GM18870 (cell line): ENCODE results near the gene PPM1H.
"Not testable (repeated sequence)": the region's sequence is repeated elsewhere in the genome, so short reads cannot be mapped to it uniquely, and the experiment has no call there.

Source experiments
- ATAC-seq: cut with Tn5 transposase; IDR thresholded peaks from one replicate; pipeline ENCODE4 v1.9.1; 2021; ENCODE audit warnings: moderate library complexity; ENCODE audit not compliant: unreplicated experiment

The PPM1H gene

DNA sequence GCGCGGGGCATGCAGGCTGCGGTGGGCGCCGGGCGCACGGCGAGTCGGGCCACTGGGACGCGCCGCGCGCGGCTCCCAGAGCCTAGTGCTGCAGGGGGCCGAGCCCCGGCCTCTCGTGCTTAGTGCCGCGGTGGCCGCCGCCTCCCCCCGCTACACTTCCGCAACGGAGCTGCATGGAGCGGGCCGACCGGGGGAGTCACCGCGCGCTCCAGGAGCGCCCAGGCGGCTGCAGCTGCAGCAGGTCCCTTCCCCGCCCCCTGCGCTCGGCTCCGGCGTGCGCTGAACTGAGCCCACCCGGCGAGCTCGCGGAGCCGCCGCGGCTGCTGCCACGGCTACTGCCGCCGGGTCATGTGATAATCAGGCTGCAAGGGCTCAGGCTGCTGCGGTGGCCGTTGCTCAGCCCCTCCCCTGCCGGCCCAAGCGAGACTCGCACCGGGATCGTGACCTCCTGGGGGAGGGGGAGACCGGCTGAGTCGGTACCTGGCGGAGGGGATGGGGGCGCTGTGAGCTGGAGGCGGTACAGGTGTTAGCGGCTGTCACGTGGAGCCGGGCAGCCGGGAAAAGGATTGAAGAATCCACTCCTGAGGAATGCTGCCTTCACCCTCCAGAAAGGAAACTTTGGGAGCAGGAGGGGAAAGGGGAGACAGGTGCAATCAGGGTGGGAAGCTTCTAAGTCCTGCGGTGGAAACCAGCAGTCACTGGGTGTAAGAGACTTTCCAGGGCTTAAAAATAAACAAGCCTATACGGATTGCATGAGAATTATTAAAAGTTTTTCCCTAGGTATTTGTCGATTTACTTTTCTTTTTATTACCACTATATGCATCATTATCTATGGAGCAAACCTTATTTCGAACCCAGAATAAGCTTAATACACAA, at the start of gene PPM1H:
Gene PPM1H (minus strand): TSS at position 352 of the 876 bp plus-strand sequence. CDS start 414 bp downstream, outside the sequence.
- ATAC-seq: peak; percentile 69

GRCh38 chr12:62983594-62983993, 48.6 kb upstream of the PPM1H start:
- ATAC-seq: no peak

DNA sequence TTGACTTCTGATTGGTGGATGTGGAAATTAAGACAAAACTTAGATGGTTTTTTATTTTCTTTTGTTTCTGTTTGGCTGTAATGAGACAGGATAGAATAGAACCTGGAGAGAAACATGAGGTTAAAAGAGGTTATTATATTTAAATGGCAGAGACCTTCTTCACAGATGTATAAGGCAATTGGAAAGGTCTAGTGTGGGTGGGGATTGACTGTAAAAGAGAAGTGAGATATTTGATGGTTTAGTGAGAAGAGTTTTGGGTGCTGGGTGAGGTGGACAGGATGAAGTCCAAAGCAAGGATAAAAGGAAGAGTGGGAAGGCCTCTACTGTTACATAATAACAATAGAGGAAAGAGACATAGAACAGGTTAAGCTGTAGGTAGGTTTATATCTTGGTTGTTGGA, 43.8 kb upstream of the PPM1H start:
- no peak for ATAC-seq

GRCh38 chr12:62977883-62978282, 42.9 kb upstream of the PPM1H start:
- no peak for ATAC-seq

GRCh38 chr12:62977418-62977817, 42.5 kb upstream of the PPM1H start:
- no peak for ATAC-seq

DNA sequence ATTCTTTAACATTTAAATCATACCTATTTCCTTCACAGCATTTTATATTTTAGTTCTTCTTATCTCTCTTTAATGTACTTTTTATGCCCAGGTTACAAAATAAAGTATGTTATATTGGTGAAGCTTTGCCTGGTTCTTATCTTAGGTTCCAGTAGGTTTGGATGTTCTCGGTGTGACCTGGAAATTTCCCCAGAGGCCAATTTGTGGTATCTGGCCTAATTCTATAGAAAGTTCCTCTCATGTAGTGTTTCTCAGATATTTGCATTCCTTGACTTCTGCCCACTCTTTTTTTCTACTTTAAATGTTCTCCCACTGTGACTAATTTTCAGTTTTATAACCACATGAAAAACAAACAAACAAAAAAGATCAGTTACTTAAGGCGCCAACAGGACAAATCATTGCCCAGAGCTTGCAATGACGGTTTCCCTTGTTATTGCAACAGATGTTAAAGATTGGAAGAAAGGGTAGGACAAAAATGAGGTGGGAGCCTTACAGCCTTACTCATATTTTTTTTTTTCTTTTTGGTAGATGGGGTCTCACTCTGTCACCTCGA, 41.2 kb upstream of the PPM1H start:
- ATAC-seq: no peak

GRCh38 chr12:62971769-62972525, 37.0 kb upstream of the PPM1H start:
- no peak for ATAC-seq

DNA sequence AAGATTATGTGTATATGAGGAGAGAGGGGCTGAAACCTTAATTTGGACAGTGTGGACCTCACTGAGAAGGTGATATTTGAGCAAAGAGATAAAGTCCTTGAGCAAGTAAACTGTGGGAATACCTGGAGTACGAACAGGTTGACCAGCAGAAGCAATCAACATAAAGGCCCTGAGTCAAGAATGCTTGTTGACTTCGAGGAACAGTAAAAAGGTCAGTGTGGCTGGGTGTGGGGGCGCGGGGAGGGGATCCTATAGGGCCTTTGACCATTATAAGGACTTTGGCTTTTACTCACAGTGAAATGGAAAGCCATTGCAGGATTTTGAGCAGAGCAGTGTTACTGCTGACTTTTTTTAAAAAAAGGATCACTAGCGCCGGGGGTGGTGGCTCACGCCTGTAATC, 34.7 kb upstream of the PPM1H start:
- no peak for ATAC-seq

- ATAC-seq: no peak
Observed at GRCh38 chr12:62967701-62968100, 32.8 kb upstream of the PPM1H start.

GRCh38 chr12:62966990-62967506, 32.1 kb upstream of the PPM1H start:
- no peak for ATAC-seq

DNA sequence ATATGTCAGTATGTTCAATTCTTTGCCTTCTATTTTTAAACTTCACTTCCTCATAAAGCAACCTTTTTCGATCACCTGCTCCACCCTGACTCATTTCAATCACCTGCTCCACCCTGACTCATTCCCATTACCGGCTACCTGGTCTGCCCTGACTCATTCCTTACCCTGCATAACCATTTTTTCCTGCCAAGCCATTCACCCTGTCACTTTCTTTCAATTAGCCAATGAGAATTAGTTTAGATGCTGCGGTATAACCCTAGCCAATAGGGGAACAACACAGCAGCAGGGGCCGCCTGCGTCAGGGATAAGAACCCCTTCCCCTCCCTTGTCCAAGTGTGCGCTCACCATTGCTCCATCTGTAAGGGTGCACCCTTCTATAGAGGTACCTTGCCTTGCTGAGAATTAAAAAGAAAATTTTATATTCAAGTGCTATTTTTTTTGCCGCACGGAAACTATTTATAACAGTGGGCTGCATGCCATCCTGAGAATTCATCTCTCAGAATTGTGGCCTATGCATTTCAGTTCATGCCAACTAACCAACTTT, 31.6 kb upstream of the PPM1H start:
- ATAC-seq: not testable (repeated sequence)

DNA sequence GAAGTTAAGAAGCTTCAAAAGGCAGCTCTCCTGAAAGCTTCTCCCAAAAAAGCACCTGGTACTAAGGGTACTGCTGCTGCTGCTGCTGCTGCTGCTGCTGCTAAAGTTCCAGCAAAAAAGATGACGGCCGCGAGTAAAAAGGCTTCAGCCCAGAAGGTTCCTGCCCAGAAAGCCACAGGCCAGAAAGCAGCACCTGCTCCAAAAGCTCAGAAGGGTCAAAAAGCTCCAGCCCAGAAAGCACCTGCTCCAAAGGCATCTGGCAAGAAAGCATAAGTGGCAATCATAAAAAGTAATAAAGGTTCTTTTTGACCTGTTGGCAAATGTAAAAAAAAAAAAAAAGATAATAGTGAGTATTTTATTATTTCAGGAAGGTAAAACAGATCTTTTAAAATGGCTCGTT, 30.8 kb upstream of the PPM1H start:
- not testable (repeated sequence) for ATAC-seq

DNA sequence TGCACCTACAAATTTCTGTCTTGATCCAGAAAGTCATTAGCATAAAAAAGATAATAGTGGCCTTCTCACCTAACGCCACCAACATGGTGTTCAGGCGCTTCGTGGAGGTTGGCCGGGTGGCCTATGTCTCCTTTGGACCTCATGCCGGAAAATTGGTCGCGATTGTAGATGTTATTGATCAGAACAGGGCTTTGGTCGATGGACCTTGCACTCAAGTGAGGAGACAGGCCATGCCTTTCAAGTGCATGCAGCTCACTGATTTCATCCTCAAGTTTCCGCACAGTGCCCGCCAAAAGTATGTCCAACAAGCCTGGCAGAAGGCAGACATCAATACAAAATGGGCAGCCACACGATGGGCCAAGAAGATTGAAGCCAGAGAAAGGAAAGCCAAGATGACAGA, 30.3 kb upstream of the PPM1H start:
- ATAC-seq: not testable (repeated sequence)

- ATAC-seq: no peak
Observed at GRCh38 chr12:62963486-62964041, 28.6 kb upstream of the PPM1H start.

- no peak for ATAC-seq
Observed at GRCh38 chr12:62960324-62960723, 25.4 kb upstream of the PPM1H start.

GRCh38 chr12:62959745-62960144, 24.8 kb upstream of the PPM1H start:
- ATAC-seq: no peak

GRCh38 chr12:62957233-62957953, 22.4 kb upstream of the PPM1H start:
- no peak for ATAC-seq

DNA sequence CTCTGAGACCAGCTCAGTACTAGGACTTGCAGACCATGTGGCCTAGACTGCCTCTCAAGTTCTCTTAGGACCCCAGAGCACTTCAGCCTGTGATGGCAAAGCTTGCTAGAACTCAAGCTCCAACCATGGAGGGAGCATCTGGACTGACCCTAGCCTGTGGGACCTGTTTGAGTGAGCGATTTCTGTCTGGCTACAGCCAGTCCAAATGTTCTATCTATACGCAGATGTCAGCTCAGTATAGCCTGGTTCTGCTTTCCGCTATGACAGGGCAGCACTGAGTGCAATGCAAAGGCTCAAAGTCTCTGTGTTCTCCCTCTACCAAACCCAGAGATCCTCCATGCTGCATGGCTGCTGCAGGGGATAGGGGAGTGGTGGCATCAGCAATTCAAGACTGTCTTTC, 20.7 kb upstream of the PPM1H start:
- no peak for ATAC-seq

- no peak for ATAC-seq
Observed at GRCh38 chr12:62950317-62950716, 15.4 kb upstream of the PPM1H start.

GRCh38 chr12:62948123-62948522, 13.2 kb upstream of the PPM1H start:
- no peak for ATAC-seq
